HepG2 (cell line): ENCODE results near the gene RPL41. TPM values are rescaled to one million over a fixed set of nuclear protein-coding genes. Genes with fewer than 3 reads are reported as not detected.

Experiments used
- ADNP ChIP-seq: sonication (generic); formaldehyde crosslinking; IDR thresholded peaks from 2 replicates; pipeline ENCODE4 v1.4.0; 2020; ENCODE audit warnings: missing genetic modification reagents
- CC2D1A ChIP-seq: sonication (generic); formaldehyde crosslinking; IDR thresholded peaks from 2 replicates; pipeline ENCODE4 v1.8.1; 2023; ENCODE audit warnings: mild to moderate bottlenecking, missing genetic modification reagents
- ETV5 ChIP-seq: IDR thresholded peaks from 2 replicates; pipeline ENCODE4 v1.6.1; 2018; ENCODE audit warnings: missing biosample characterization, missing genetic modification reagents, inconsistent platforms, borderline replicate concordance
- FOXA3 ChIP-seq: IDR thresholded peaks from 2 replicates; pipeline ENCODE4 v1.6.1; 2016; ENCODE audit warnings: missing genetic modification reagents, missing compliant biosample characterization
- FOXK2 ChIP-seq: fragments of 450-650 bp; IDR thresholded peaks from 2 replicates; pipeline ENCODE4 v1.6.1; 2016
- HDAC1 ChIP-seq: sonication (generic); formaldehyde crosslinking; IDR thresholded peaks from 2 replicates; pipeline ENCODE4 v1.5.1; 2020; ENCODE audit warnings: mild to moderate bottlenecking, missing genetic modification reagents
- HOXA9 ChIP-seq: sonication (generic); formaldehyde crosslinking; IDR thresholded peaks from 2 replicates; pipeline ENCODE4 v1.8.1; 2022; ENCODE audit warnings: missing genetic modification reagents, mild to moderate bottlenecking, moderate library complexity, borderline replicate concordance
- KLF11 ChIP-seq: IDR thresholded peaks from 2 replicates; pipeline ENCODE4 v1.6.1; 2016; ENCODE audit warnings: missing compliant biosample characterization
- KLF9 ChIP-seq: IDR thresholded peaks from 2 replicates; pipeline ENCODE4 v1.6.1; 2016; ENCODE audit warnings: low read depth
- MEIS1 ChIP-seq: sonication (generic); formaldehyde crosslinking; IDR thresholded peaks from 2 replicates; pipeline ENCODE4 v1.9.0; 2021; ENCODE audit warnings: mild to moderate bottlenecking, missing genetic modification reagents, moderate library complexity, borderline replicate concordance
- NCOR1 ChIP-seq: fragments of 200-600 bp; sonication (generic); IDR thresholded peaks from 2 replicates; pipeline ENCODE4 v1.7.0; 2017; ENCODE audit warnings: antibody characterized with exemption, low read length, borderline replicate concordance
- NFKBIZ ChIP-seq: IDR thresholded peaks from 2 replicates; pipeline ENCODE4 v1.6.1; 2018; ENCODE audit warnings: missing genetic modification reagents, missing compliant biosample characterization
- PLRG1 ChIP-seq: fragments of 450-650 bp; conservative IDR thresholded peaks from 2 replicates; pipeline ENCODE4 v1.6.1; 2016
- RBFOX2 ChIP-seq: fragments of 200-400 bp; formaldehyde crosslinking; IDR thresholded peaks from 2 replicates; pipeline ENCODE4 v1.6.1; 2017; ENCODE audit warnings: low read depth, mild to moderate bottlenecking, low read length
- RFXAP ChIP-seq: sonication (generic); formaldehyde crosslinking; IDR thresholded peaks from 2 replicates; pipeline ENCODE4 v1.4.0; 2020; ENCODE audit warnings: missing genetic modification reagents, borderline replicate concordance
- THYN1 ChIP-seq: sonication (generic); formaldehyde crosslinking; IDR thresholded peaks from 2 replicates; pipeline ENCODE4 v1.8.1; 2023; ENCODE audit warnings: low read depth, mild to moderate bottlenecking, moderate library complexity, missing genetic modification reagents, borderline replicate concordance
- ZFP36L2 ChIP-seq: sonication (generic); formaldehyde crosslinking; IDR thresholded peaks from 2 replicates; pipeline ENCODE4 v1.4.0; 2020; ENCODE audit warnings: missing genetic modification reagents
- ZFP41 ChIP-seq: sonication (generic); formaldehyde crosslinking; IDR thresholded peaks from 2 replicates; pipeline ENCODE4 v1.4.0; 2020; ENCODE audit warnings: mild to moderate bottlenecking, missing genetic modification reagents, borderline replicate concordance
- ZMAT5 ChIP-seq: sonication (generic); formaldehyde crosslinking; IDR thresholded peaks from 2 replicates; pipeline ENCODE4 v1.5.0; 2020; ENCODE audit warnings: mild to moderate bottlenecking, low read depth, missing genetic modification reagents, borderline replicate concordance
- ZNF281 ChIP-seq: sonication (generic); formaldehyde crosslinking; IDR thresholded peaks from 2 replicates; pipeline ENCODE4 v1.4.0; 2020; ENCODE audit warnings: missing genetic modification reagents, borderline replicate concordance
- ZNF3 ChIP-seq: IDR thresholded peaks from 2 replicates; pipeline ENCODE4 v1.7.0; 2017; ENCODE audit warnings: inconsistent platforms
- ZNF30 ChIP-seq: sonication (generic); formaldehyde crosslinking; IDR thresholded peaks from 2 replicates; pipeline ENCODE4 v1.5.0; 2020; ENCODE audit warnings: mild to moderate bottlenecking, missing genetic modification reagents
- ZNF83 ChIP-seq: sonication (generic); formaldehyde crosslinking; IDR thresholded peaks from 2 replicates; pipeline ENCODE4 v1.4.0; 2020; ENCODE audit warnings: missing genetic modification reagents, mild to moderate bottlenecking, borderline replicate concordance
- polyA plus RNA-seq, 8 experiments: library from polyadenylated mRNA; depleted of rRNA in 3 of 8; stranded (reverse) in 7 of 8; unstranded in 1 of 8; fragments of >200 nt; fragmentation: Illumina TruSeq in 4 of 8; extraction: Trizol in 4 of 8; gene quantifications; 2 replicates each; pipeline versions ENCODE4 v1.2.1 to v1.2.3, GENCODE V29; 2011 to 2016; ENCODE audit warnings: low read depth in 4 of 8, missing spikeins in 1 of 8, mixed read lengths in 1 of 8; ENCODE audit not compliant: insufficient read depth in 1 of 8
- total RNA-seq, 5 experiments: library from RNA; depleted of rRNA; stranded (reverse); fragments of >200 nt; fragmentation: Illumina TruSeq; extraction: Trizol; gene quantifications; 2 replicates each; pipeline ENCODE4 v1.2.3, GENCODE V29; 2016; ENCODE audit warnings: low read depth in 1 of 5
- TF ChIP-seq, protein P1 (sequence below): sonication (generic); formaldehyde crosslinking; IDR thresholded peaks from 2 replicates; pipeline ENCODE4 v1.5.1; 2020; ENCODE audit warnings: missing genetic modification reagents, mild to moderate bottlenecking, borderline replicate concordance
- TF ChIP-seq, protein P2 (sequence below): sonication (generic); formaldehyde crosslinking; conservative IDR thresholded peaks from 2 replicates; pipeline ENCODE4 v1.8.0; 2022; ENCODE audit warnings: missing genetic modification reagents

The RPL41 gene
- total and polyA plus RNA-seq, 2 of the 13 experiments (the other 11 are each of a cell fraction or from before 2014, with no cell fraction given) = 4,012 to 7,670 TPM

- TF ChIP-seq KLF9 (CRISPR knock-in tag) (0 out of 2 replicates have a peak, but pooled peaks have one; percentile 44), FOXA3 (CRISPR knock-in tag) (peak; percentile 24), ETV5 (peak; percentile 43; the same call in 1 of the 2 replicates), ZNF83 (no peak), THYN1 (no peak), ZNF3 (CRISPR knock-in tag) (no peak), ZMAT5 (no peak), NCOR1 (no peak), PLRG1 (no peak), KLF11 (peak; percentile 76; the same call in 1 of the 2 replicates), ZFP41 (peak; percentile 46; the same call in 1 of the 2 replicates), HOXA9 (CRISPR knock-in tag) (no peak), RBFOX2 (peak; percentile 76), FOXK2 (no peak), MEIS1 (CRISPR knock-in tag) (no peak), NFKBIZ (CRISPR knock-in tag) (no peak; the same call in 1 of the 2 replicates), ZNF30 (CRISPR knock-in tag) (no peak), ADNP (CRISPR knock-in tag) (no peak), ZFP36L2 (CRISPR knock-in tag) (no peak), ZNF281 (peak; percentile 33; the same call in 1 of the 2 replicates), RFXAP (CRISPR knock-in tag) (no peak), HDAC1 (CRISPR knock-in tag) (peak; percentile 77; the same call in 1 of the 2 replicates), CC2D1A (CRISPR knock-in tag) (no peak)
- TF ChIP-seq, protein P1, sequence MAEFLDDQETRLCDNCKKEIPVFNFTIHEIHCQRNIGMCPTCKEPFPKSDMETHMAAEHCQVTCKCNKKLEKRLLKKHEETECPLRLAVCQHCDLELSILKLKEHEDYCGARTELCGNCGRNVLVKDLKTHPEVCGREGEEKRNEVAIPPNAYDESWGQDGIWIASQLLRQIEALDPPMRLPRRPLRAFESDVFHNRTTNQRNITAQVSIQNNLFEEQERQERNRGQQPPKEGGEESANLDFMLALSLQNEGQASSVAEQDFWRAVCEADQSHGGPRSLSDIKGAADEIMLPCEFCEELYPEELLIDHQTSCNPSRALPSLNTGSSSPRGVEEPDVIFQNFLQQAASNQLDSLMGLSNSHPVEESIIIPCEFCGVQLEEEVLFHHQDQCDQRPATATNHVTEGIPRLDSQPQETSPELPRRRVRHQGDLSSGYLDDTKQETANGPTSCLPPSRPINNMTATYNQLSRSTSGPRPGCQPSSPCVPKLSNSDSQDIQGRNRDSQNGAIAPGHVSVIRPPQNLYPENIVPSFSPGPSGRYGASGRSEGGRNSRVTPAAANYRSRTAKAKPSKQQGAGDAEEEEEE (CRISPR knock-in tag) = 0 out of 2 replicates have a peak, but pooled peaks have one; percentile 48
- TF ChIP-seq, protein P2, sequence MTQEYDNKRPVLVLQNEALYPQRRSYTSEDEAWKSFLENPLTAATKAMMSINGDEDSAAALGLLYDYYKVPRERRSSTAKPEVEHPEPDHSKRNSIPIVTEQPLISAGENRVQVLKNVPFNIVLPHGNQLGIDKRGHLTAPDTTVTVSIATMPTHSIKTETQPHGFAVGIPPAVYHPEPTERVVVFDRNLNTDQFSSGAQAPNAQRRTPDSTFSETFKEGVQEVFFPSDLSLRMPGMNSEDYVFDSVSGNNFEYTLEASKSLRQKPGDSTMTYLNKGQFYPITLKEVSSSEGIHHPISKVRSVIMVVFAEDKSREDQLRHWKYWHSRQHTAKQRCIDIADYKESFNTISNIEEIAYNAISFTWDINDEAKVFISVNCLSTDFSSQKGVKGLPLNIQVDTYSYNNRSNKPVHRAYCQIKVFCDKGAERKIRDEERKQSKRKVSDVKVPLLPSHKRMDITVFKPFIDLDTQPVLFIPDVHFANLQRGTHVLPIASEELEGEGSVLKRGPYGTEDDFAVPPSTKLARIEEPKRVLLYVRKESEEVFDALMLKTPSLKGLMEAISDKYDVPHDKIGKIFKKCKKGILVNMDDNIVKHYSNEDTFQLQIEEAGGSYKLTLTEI = no peak
These were observed 37.3 kb upstream of the RPL41 start (continued) for GRCh38 chr12:56078931-56079722.
